HUES64 (cell line): ENCODE results near the gene LOXL1. TPM values are rescaled to one million over a fixed set of nuclear protein-coding genes. Genes with fewer than 3 reads are reported as not detected.

ENCODE experiments used
- H3K27ac ChIP-seq: 2 replicates; pipeline ENCODE4 v1.7.0; 2013; ENCODE audit warnings: low read depth, low read length, inconsistent platforms
- H3K27me3 ChIP-seq: 2 replicates; pipeline ENCODE4 v1.6.1; 2013; ENCODE audit warnings: mild to moderate bottlenecking, low read length; ENCODE audit not compliant: insufficient read depth
- H3K36me3 ChIP-seq: 2 replicates; pipeline ENCODE4 v1.6.1; 2013; ENCODE audit warnings: mild to moderate bottlenecking, low read length; ENCODE audit not compliant: insufficient read depth
- H3K4me1 ChIP-seq: 2 replicates; pipeline ENCODE4 v1.6.1; 2013; ENCODE audit warnings: mild to moderate bottlenecking, low read length, moderate library complexity; ENCODE audit not compliant: insufficient read depth
- H3K4me3 ChIP-seq: 2 replicates; pipeline ENCODE4 v1.5.1; 2013; ENCODE audit warnings: mild to moderate bottlenecking, low read length, moderate library complexity
- H3K9ac ChIP-seq: 2 replicates; pipeline ENCODE4 v1.6.1; 2013; ENCODE audit warnings: mild to moderate bottlenecking, low read depth, low read length
- H3K9me3 ChIP-seq: 2 replicates; pipeline ENCODE4 v1.6.1; 2013; ENCODE audit warnings: low read depth, low read length; ENCODE audit not compliant: insufficient read depth
- WGBS: fragments of 150-250, 120-280 bp; methylation state at CpG from one replicate; pipeline ENCODE4 v1.1.7; 2013; ENCODE audit warnings: missing lambda C conversion rate; 5-methylcytosine and 5-hydroxymethylcytosine counted together
- polyA plus RNA-seq, 2 experiments: library from polyadenylated mRNA; stranded (reverse); fragments of 50-300 nt; gene quantifications; one replicate each; pipeline ENCODE4 v1.2.3, GENCODE V29; 2013

LOXL1 gene, protein sequence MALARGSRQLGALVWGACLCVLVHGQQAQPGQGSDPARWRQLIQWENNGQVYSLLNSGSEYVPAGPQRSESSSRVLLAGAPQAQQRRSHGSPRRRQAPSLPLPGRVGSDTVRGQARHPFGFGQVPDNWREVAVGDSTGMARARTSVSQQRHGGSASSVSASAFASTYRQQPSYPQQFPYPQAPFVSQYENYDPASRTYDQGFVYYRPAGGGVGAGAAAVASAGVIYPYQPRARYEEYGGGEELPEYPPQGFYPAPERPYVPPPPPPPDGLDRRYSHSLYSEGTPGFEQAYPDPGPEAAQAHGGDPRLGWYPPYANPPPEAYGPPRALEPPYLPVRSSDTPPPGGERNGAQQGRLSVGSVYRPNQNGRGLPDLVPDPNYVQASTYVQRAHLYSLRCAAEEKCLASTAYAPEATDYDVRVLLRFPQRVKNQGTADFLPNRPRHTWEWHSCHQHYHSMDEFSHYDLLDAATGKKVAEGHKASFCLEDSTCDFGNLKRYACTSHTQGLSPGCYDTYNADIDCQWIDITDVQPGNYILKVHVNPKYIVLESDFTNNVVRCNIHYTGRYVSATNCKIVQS
- 14.3 TPM for polyA plus RNA-seq (2013, experiment 1 of 2)
- polyA plus RNA-seq (2013, experiment 2 of 2), result 26.6 TPM

DNA sequence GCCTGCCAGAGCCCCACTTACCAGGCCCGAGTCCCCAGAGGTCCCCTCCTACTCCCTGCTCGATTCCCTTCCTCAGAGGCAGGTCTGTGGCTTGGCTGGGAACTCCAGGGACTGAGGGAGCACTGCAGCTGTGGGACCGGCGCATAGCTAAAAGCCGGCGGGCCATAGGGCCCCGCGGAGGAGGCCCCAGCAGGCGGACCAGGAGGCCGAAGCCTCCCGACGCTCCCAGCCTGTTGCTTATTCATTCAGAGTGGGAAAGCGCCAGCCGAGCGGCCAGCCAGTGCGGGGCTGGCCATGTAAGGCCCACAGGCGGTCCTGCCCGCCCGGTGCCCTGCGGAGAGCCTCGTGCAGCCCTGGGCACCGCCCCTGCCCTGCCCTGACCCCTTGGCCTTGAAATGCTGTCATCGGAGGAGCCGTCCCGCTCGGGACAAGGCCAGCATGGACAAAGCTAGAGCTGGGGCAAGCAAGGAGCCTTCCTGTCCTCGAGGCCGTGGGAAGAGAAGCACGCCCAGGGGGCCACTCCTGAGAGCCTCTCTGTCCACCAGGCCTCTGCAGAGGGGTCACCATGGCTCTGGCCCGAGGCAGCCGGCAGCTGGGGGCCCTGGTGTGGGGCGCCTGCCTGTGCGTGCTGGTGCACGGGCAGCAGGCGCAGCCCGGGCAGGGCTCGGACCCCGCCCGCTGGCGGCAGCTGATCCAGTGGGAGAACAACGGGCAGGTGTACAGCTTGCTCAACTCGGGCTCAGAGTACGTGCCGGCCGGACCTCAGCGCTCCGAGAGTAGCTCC lies at the start of gene LOXL1:
Gene LOXL1, plus strand, starts transcription at position 244 of the 784 bp plus-strand sequence. Its CDS starts 322 bp downstream, at position 566.
- peak within 1 kb of the TSS; percentile 50 for H3K9ac ChIP-seq
- peak within 1 kb of the TSS; percentile 65 for H3K4me3 ChIP-seq
- no peaks in the 10 kb centered on the region for H3K9me3 ChIP-seq
- H3K27ac ChIP-seq, result peak within 1 kb of the TSS; percentile 68; the same call in 1 of the 2 replicates
- H3K27me3 ChIP-seq, result no peaks in the 10 kb centered on the region; the same call in 1 of the 2 replicates
- H3K4me1 ChIP-seq, result peaks cover 50% of the 10 kb centered on the region
- no peaks in the 10 kb centered on the region for H3K36me3 ChIP-seq
- WGBS, result under 1% methylated on average over 47 of the region's 47 CpGs

DNA sequence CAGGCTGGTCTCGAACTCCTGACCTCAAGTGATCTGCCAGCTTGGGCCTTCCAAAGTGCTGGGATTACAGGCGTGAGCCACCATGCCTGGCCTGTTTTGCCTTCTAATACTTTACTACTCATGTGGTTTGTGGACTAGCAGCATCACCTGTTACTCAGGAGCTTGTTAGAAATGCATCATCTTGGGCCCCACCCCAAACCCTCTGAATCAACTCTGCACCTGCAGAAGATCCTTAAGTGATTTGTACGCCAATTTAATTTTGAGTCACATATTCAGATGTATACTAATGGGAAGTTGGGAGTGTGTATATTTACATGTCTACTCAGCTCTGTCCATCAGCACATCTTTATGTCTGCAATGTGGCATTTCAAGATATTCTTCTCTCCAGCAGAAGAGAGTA lies 46.8 kb upstream of the LOXL1 start:
- Histone ChIP-seq H3K27me3 (no peaks in the 10 kb centered on the region), H3K27ac (no peak overlapping the region), H3K9me3 (no peaks in the 10 kb centered on the region), H3K9ac (no peak overlapping the region), H3K36me3 (no peaks in the 10 kb centered on the region), H3K4me3 (no peak overlapping the region), H3K4me1 (no peaks in the 10 kb centered on the region)
- 93% methylated on average over 2 of the region's 3 CpGs for WGBS

DNA sequence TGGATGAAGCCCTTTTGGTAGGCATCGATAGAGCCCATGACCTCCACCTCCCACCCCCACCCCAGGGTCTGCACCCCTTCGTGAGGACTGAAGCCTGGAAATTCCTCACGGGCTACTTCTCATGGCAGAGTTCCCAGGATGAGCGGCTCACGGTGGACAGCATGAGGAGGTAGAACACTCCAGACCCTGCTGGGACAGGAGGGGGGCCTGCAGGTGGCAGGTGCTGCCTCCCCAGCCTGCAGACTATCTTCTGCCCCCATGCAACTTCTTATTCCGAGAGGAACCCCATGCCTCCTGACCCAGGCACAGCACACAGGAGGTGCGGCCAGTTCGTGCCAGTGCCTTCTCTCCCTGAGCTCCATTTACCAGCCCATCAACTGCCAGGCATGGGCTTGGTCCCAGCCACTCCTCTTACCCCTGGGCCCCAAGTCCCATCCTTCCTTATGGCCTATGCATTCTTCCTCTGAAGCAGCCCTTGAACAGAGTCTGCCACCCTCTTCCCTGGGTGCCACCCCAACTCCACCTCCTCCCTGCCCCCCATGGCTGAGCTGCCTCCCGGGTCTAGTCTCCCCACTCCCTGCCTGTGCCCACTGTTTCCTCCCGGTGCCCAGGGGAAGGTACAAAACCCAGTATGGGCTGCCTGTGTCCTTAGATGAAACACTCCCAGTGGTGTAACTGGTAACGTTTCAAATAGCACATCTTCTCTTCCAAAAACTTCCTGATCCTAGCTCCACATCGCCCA lies 44.5 kb upstream of the LOXL1 start:
- no peak overlapping the region for H3K9ac ChIP-seq
- H3K4me3 ChIP-seq, result no peak overlapping the region
- H3K36me3 ChIP-seq, result no peaks in the 10 kb centered on the region
- WGBS, result 89% methylated on average over 12 of the region's 12 CpGs
- no peaks in the 10 kb centered on the region for H3K4me1 ChIP-seq
- no peak overlapping the region for H3K27ac ChIP-seq
- H3K27me3 ChIP-seq, result no peaks in the 10 kb centered on the region
- H3K9me3 ChIP-seq, result no peaks in the 10 kb centered on the region

DNA sequence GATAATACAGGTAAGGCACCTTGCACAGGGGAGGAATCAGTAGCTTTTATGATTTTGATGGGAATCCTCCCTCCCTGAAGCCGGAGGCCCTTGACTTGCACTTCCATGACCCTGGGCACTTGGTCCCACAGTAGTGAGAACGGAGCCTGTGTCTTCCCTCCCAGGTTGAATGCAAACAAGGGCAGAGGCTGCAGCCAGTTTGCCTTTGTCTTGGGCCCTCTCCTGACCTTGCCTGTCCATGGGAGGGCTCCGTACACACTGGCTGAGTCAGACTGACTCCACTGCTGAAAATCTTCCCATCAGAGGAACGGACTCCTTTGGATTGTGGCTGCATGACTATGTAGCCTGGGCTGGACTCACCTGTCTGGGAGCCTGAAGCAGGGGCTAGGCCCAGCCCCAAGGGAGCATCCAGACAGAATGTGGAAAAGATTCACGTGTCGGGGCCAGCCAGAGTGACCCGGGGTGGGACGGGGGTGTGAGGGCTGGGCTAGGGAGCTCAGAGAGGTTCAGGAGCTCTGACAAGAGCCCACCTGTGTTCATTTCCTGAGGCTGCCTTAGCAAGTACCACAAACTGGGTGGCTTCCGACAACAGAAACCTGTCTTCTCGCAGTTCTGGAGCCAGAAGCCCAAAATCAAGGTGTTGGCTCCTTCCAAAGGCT lies 43.4 kb upstream of the LOXL1 start:
- H3K4me3 ChIP-seq, result no peak overlapping the region
- no peaks in the 10 kb centered on the region for H3K36me3 ChIP-seq
- H3K9me3 ChIP-seq, result no peaks in the 10 kb centered on the region
- H3K27ac ChIP-seq, result no peak overlapping the region
- no peaks in the 10 kb centered on the region for H3K27me3 ChIP-seq
- H3K9ac ChIP-seq, result no peak overlapping the region
- WGBS, result 81% methylated on average over 10 of the region's 10 CpGs
- H3K4me1 ChIP-seq, result no peaks in the 10 kb centered on the region

DNA sequence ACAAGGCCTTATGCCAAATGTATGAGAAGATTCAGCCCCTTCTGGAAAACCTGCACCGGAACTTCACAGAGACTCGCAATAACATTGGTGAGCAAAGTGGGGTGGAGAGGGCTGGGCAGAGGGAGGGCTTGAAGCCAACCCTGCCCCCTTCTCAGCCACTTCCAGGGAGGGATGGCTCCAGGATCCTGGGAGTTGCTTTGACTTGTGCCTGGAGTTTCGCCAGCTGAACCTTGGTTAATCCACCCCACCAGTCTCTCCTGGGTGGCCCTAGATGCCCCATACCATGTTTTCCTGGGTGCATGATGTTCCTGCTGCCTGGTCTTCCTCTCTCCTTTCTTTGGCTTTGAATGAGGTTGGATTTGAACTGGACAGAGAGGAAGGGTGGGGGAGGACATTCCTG lies 42.1 kb upstream of the LOXL1 start:
- Histone ChIP-seq H3K4me3 (no peak overlapping the region), H3K27ac (no peak overlapping the region), H3K9ac (no peak overlapping the region), H3K4me1 (no peaks in the 10 kb centered on the region), H3K36me3 (no peaks in the 10 kb centered on the region), H3K9me3 (no peaks in the 10 kb centered on the region), H3K27me3 (no peaks in the 10 kb centered on the region; the same call in 1 of the 2 replicates)
- 92% methylated on average over 3 of the region's 3 CpGs for WGBS

DNA sequence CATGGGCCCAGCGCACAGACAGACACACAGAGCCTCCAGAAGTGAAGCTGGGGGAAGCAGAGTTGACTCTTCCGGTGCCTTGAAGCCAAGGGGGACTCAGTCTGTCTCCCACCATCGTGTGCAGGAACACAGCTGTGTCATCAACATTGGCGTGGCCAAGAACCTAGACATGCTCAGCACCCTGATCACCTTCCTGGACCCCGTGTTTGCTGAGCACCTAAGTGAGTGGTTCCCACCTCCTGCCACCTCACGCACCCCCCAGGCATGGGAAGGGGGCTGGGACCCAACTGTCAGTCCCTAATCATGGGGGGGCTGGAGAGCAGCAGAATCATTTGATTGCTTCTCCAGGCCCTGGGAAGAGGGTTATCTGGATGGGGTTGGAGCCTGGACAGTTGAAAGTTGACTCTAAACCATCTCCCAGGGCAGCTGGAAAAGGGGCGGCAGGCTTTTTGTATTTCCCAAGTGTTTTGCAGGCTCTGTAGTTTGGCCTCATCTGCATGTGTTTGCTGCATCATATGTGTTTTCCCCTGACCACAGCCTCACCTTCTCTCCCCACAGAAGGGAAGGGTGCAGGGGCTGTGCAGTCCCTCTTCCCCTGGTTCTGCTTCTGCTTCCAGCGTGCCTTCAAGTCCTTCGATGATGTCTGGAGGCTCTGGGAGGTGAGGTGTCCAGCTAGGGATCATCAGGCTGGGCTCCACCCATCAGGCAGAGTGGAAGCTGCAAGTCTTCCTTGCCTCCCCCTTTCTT lies 40.1 kb upstream of the LOXL1 start:
- Histone ChIP-seq H3K27me3 (no peaks in the 10 kb centered on the region; the same call in 1 of the 2 replicates), H3K36me3 (no peaks in the 10 kb centered on the region), H3K4me3 (no peak overlapping the region), H3K9ac (no peak overlapping the region), H3K27ac (no peak overlapping the region), H3K9me3 (no peaks in the 10 kb centered on the region), H3K4me1 (no peaks in the 10 kb centered on the region)
- WGBS, result 90% methylated on average over 9 of the region's 9 CpGs

DNA sequence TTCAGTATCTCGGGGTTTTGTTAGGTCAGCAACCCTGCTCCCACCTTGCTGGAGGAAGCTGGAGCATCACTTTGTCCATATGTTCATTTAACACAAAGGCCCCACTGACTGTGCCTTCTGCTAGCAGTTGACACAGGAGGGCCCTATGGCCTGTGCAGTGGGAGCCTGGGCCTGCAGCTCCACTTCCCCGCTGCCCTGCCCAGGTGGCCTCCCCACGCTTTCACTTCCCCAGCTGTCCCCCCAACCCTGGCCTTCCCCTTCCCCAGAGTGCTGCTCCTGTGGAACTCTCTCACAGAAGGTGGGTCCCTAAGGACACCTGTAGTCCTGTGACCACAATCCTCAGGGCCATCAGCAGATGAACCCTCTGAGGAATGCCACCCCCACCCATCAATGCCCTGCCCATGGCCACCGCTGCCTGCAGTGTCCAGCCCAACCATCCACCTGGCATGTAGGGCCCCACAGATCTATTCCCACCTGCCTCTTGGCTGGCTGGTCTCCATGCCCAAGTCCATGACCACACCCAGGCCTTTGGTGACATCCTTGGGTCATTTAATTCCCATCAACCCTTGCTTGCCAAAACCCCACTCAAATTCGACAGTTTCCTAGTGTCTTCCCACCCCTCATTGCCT lies 39.4 kb upstream of the LOXL1 start:
- WGBS, result 94% methylated on average over 5 of the region's 5 CpGs
- Histone ChIP-seq H3K4me3 (no peak overlapping the region), H3K36me3 (no peaks in the 10 kb centered on the region), H3K27ac (no peak overlapping the region), H3K9me3 (peaks cover 3% of the 10 kb centered on the region; the same call in 1 of the 2 replicates), H3K4me1 (no peaks in the 10 kb centered on the region), H3K9ac (no peak overlapping the region), H3K27me3 (no peaks in the 10 kb centered on the region; the same call in 1 of the 2 replicates)

DNA sequence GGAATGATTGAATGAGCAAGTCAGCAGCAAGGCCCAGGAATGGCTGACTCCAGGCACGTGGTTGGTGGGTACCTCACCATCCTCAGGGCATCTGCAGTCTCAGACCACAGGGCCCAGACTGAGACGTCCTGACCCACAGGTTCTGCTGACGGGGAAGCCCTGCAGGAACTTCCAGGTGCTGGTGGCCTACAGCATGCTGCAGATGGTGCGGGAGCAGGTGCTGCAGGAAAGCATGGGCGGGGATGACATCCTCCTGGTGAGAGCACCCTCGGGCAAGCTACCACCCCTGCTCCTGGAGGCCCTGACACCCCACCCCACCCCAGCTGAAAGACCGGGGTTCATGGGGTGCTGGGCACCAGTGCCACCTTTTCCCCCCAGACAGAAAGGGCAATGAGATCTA lies 38.8 kb upstream of the LOXL1 start:
- H3K4me1 ChIP-seq, result no peaks in the 10 kb centered on the region
- H3K4me3 ChIP-seq, result no peak overlapping the region
- no peaks in the 10 kb centered on the region for H3K36me3 ChIP-seq
- H3K27ac ChIP-seq, result no peak overlapping the region
- H3K9me3 ChIP-seq, result peaks cover 9% of the 10 kb centered on the region; the same call in 1 of the 2 replicates
- no peak overlapping the region for H3K9ac ChIP-seq
- H3K27me3 ChIP-seq, result no peaks in the 10 kb centered on the region; the same call in 1 of the 2 replicates
- WGBS, result 89% methylated on average over 7 of the region's 7 CpGs

DNA sequence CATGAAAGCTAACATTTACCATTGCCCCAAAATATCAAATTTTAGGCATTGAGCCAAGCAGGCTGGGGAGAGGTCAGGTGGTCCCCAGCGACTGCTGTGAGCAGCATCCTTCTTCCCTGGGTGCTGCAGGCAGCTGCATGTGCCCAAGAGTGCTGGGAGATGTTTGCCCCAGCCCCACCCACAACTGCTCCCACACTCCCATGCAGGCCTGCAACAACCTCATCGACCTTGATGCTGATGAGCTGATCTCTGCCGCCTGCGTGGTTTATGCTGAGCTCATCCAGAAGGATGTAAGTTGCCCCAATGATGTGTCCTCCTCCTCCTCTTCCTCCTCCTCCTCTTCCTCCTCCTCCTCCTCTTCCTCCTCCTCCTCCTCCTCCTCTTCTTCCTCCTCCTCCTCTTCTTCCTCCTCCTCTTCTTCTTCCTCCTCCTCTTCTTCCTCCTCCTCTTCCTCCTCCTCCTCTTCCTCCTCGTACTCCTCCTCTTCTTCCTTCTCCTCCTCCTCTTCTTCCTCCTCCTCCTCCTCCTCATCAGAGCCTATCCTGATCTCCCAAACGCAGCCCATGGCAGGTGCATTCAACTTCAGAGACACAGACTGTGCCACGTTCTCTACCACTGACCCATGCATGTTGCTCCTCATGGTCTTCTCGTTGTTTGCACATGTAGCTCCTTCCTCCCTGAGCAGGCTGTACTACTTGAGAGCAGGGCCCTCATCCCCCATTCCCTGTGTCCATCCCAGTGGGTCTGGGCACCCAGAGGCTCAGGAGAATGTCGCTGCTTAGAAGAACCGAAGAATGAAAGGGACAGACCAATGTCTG lies 37.8 kb upstream of the LOXL1 start:
- 88% methylated on average over 10 of the region's 10 CpGs for WGBS
- H3K27me3 ChIP-seq, result no peaks in the 10 kb centered on the region; the same call in 1 of the 2 replicates
- no peaks in the 10 kb centered on the region for H3K4me1 ChIP-seq
- H3K9ac ChIP-seq, result no peak overlapping the region
- no peaks in the 10 kb centered on the region for H3K36me3 ChIP-seq
- no peak overlapping the region for H3K27ac ChIP-seq
- H3K9me3 ChIP-seq, result peaks cover 10% of the 10 kb centered on the region; the same call in 1 of the 2 replicates
- H3K4me3 ChIP-seq, result no peak overlapping the region
